ENCODE results near the gene HS2ST1.

DNA sequence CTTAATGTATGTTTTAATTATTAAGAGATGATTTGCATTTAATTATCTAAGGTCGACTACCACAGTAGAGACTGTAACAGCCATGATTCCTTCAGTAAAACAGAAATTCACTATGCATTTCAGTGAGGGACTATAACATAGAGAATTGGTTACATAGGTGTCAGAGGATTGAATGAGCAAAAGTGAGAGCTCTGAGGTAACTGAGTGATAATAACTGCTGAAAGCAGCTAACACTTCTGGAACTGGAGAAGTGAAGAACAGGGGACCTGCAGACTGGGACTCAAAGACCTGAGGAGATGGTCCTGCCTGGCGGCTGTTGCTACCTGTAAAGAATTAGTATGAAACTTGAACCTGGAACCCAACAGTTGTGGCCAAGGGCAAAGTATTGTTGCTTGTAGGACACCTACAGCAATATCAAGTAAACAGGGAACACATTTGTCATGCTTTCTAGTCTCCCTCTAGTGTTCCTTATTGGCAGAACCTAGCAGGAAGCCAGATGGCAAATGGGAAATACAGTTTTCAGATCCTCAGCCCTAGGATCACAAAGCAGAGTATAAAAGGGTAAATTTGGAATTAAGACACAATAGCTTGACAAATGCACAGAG, 110.6 kb downstream of the HS2ST1 start:
- TF ChIP-seq SKIL (IDR thresholded peaks at IDR 0.05; ENCODE audit: low read depth, poor library complexity, severe bottlenecking) (no peak), SP1 (IDR thresholded peaks at IDR 0.05; ENCODE audit: low read depth, low read length) (no peak), NFIC (IDR thresholded peaks at IDR 0.05; ENCODE audit: low read depth, low read length) (no peak), ATF2 (IDR thresholded peaks at IDR 0.05; ENCODE audit: low read length) (no peak), SREBF1 (IDR thresholded peaks at IDR 0.05; ENCODE audit: low read length) (no peak)
- TF ChIP-seq, protein P1, sequence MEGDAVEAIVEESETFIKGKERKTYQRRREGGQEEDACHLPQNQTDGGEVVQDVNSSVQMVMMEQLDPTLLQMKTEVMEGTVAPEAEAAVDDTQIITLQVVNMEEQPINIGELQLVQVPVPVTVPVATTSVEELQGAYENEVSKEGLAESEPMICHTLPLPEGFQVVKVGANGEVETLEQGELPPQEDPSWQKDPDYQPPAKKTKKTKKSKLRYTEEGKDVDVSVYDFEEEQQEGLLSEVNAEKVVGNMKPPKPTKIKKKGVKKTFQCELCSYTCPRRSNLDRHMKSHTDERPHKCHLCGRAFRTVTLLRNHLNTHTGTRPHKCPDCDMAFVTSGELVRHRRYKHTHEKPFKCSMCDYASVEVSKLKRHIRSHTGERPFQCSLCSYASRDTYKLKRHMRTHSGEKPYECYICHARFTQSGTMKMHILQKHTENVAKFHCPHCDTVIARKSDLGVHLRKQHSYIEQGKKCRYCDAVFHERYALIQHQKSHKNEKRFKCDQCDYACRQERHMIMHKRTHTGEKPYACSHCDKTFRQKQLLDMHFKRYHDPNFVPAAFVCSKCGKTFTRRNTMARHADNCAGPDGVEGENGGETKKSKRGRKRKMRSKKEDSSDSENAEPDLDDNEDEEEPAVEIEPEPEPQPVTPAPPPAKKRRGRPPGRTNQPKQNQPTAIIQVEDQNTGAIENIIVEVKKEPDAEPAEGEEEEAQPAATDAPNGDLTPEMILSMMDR (IDR thresholded peaks at IDR 0.05 in 2 of 3, conservative IDR thresholded peaks at IDR 0.05 in 1 of 3; ENCODE audit: control insufficient read depth in 2 of 3, extremely low read depth in 1 of 3, insufficient read depth in 1 of 3, low read depth in 3 of 3, low read length in 3 of 3), result peak; percentile 35 to 53 (median 51); a peak in 4 of 6 replicates
- TF ChIP-seq, protein P2, sequence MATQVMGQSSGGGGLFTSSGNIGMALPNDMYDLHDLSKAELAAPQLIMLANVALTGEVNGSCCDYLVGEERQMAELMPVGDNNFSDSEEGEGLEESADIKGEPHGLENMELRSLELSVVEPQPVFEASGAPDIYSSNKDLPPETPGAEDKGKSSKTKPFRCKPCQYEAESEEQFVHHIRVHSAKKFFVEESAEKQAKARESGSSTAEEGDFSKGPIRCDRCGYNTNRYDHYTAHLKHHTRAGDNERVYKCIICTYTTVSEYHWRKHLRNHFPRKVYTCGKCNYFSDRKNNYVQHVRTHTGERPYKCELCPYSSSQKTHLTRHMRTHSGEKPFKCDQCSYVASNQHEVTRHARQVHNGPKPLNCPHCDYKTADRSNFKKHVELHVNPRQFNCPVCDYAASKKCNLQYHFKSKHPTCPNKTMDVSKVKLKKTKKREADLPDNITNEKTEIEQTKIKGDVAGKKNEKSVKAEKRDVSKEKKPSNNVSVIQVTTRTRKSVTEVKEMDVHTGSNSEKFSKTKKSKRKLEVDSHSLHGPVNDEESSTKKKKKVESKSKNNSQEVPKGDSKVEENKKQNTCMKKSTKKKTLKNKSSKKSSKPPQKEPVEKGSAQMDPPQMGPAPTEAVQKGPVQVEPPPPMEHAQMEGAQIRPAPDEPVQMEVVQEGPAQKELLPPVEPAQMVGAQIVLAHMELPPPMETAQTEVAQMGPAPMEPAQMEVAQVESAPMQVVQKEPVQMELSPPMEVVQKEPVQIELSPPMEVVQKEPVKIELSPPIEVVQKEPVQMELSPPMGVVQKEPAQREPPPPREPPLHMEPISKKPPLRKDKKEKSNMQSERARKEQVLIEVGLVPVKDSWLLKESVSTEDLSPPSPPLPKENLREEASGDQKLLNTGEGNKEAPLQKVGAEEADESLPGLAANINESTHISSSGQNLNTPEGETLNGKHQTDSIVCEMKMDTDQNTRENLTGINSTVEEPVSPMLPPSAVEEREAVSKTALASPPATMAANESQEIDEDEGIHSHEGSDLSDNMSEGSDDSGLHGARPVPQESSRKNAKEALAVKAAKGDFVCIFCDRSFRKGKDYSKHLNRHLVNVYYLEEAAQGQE (IDR thresholded peaks at IDR 0.05; ENCODE audit: low read depth, low read length), result no peak
